GM23338 (cell line): ENCODE measurements around the gene INPP4B. TPM values are rescaled to one million over a fixed set of nuclear protein-coding genes. Genes with fewer than 3 reads are reported as not detected.

ENCODE experiments used
- ATAC-seq: fragments of 200-7000 bp; cut with Tn5 transposase; 3 replicates; pipeline ENCODE4 v1.9.1; 2020
- DNase-seq: peaks from one replicate; pipeline ENCODE4 v3.0.0-alpha.2; 2015; ENCODE audit warnings: low spot score
- H2AFZ ChIP-seq: fragments of 200-600 bp; sonication (generic); 2 replicates; pipeline ENCODE4 v1.8.0; 2016; ENCODE audit warnings: antibody characterized with exemption, mild to moderate bottlenecking, moderate library complexity
- H3F3A ChIP-seq: fragments of 200-600 bp; sonication (generic); replicated peaks from 2 replicates; pipeline ENCODE4 v1.8.0; 2017; ENCODE audit warnings: antibody characterized with exemption, mixed run types, low read depth
- H3K27ac ChIP-seq: fragments of 200-600 bp; sonication (generic); 2 replicates; pipeline ENCODE4 v1.6.1; 2016; ENCODE audit warnings: low read depth
- H3K27me3 ChIP-seq: fragments of 200-600 bp; sonication (generic); 2 replicates; pipeline ENCODE4 v1.8.0; 2016; ENCODE audit warnings: mild to moderate bottlenecking, mixed run types, moderate library complexity; ENCODE audit not compliant: insufficient read depth
- H3K36me3 ChIP-seq: fragments of 200-600 bp; sonication (generic); 2 replicates; pipeline ENCODE4 v1.8.0; 2016; ENCODE audit warnings: mild to moderate bottlenecking; ENCODE audit not compliant: insufficient read depth
- H3K4me1 ChIP-seq: fragments of 200-600 bp; sonication (generic); 2 replicates; pipeline ENCODE4 v1.8.0; 2016; ENCODE audit warnings: mild to moderate bottlenecking, moderate library complexity; ENCODE audit not compliant: insufficient read depth
- H3K4me2 ChIP-seq: fragments of 200-600 bp; sonication (generic); 2 replicates; pipeline ENCODE4 v1.7.1; 2017; ENCODE audit warnings: mixed run types
- H3K4me3 ChIP-seq: fragments of 200-600 bp; sonication (generic); 2 replicates; pipeline ENCODE4 v1.6.1; 2016; ENCODE audit warnings: mixed run types
- H3K79me2 ChIP-seq: fragments of 200-600 bp; sonication (generic); replicated peaks from 2 replicates; pipeline ENCODE4 v1.8.0; 2017; ENCODE audit warnings: mild to moderate bottlenecking; ENCODE audit not compliant: insufficient read depth
- H3K9me2 ChIP-seq: fragments of 200-600 bp; sonication (generic); 2 replicates; pipeline ENCODE4 v1.8.0; 2017; ENCODE audit not compliant: insufficient read depth
- H4K20me1 ChIP-seq: fragments of 200-600 bp; sonication (generic); replicated peaks from 2 replicates; pipeline ENCODE4 v1.8.0; 2017; ENCODE audit warnings: mild to moderate bottlenecking; ENCODE audit not compliant: insufficient read depth
- H3K27ac Mint-ChIP-seq: 2 replicates; pipeline ENCODE4 v1.8.0; 2020; ENCODE audit warnings: inconsistent platforms, mild to moderate bottlenecking, moderate library complexity, mixed read lengths
- H3K27me3 Mint-ChIP-seq: 3 replicates; pipeline ENCODE4 v1.8.0; 2022; ENCODE audit warnings: low read depth, mild to moderate bottlenecking, moderate library complexity, mixed read lengths, inconsistent platforms; ENCODE audit not compliant: insufficient read depth, poor library complexity
- H3K36me3 Mint-ChIP-seq: 3 replicates; pipeline ENCODE4 v1.8.0; 2021; ENCODE audit warnings: low read depth, mild to moderate bottlenecking, inconsistent platforms, moderate library complexity, mixed read lengths
- H3K4me1 Mint-ChIP-seq: 3 replicates; pipeline ENCODE4 v1.8.0; 2020; ENCODE audit warnings: mild to moderate bottlenecking, inconsistent platforms, mixed read lengths
- H3K4me3 Mint-ChIP-seq: 3 replicates; pipeline ENCODE4 v1.8.0; 2021; ENCODE audit warnings: moderate library complexity, mild to moderate bottlenecking, inconsistent platforms, mixed read lengths
- H3K9me3 Mint-ChIP-seq: 3 replicates; pipeline ENCODE4 v1.8.0; 2020; ENCODE audit warnings: moderate library complexity, mild to moderate bottlenecking, inconsistent platforms, mixed read lengths
- CREB1 ChIP-seq: fragments of 250-450 bp; sonication (Bioruptor Pico); IDR thresholded peaks from 2 replicates; pipeline ENCODE4 v1.5.0; 2020; ENCODE audit warnings: low read depth, mild to moderate bottlenecking, moderate library complexity
- CTCF ChIP-seq, 2 experiments: fragments of 200-600 bp in 1 of 2; sonication (generic) in 1 of 2; conservative IDR thresholded peaks; 2 replicates each; pipeline versions ENCODE4 v1.5.1 to v1.6.1; 2016 to 2017; ENCODE audit warnings: antibody characterized with exemption in 2 of 2, low read depth in 2 of 2, mild to moderate bottlenecking in 2 of 2, moderate library complexity in 1 of 2
- ETS1 ChIP-seq: IDR thresholded peaks from 2 replicates; pipeline ENCODE4 v1.6.1; 2016; ENCODE audit warnings: antibody characterized with exemption
- EZH2 ChIP-seq: fragments of 200-600 bp; sonication (generic); IDR thresholded peaks from one replicate; pipeline ENCODE4 v1.8.0; 2017; ENCODE audit warnings: antibody characterized with exemption, mild to moderate bottlenecking, low read depth; ENCODE audit not compliant: unreplicated experiment
- EZH2phosphoT487 ChIP-seq: fragments of 200-600 bp; sonication (generic); IDR thresholded peaks from one replicate; pipeline ENCODE4 v1.8.1; 2018; ENCODE audit warnings: antibody characterized with exemption; ENCODE audit not compliant: unreplicated experiment
- JUNB ChIP-seq: IDR thresholded peaks from one replicate; pipeline ENCODE4 v1.6.1; 2016; ENCODE audit warnings: antibody characterized with exemption; ENCODE audit not compliant: unreplicated experiment
- NANOG ChIP-seq: IDR thresholded peaks from 2 replicates; pipeline ENCODE4 v1.6.1; 2016; ENCODE audit warnings: antibody characterized with exemption, borderline replicate concordance
- POLR2AphosphoS5 ChIP-seq: IDR thresholded peaks from 2 replicates; pipeline ENCODE4 v1.6.1; 2016; ENCODE audit warnings: antibody characterized with exemption, low read depth
- REST ChIP-seq: IDR thresholded peaks from one replicate; pipeline ENCODE4 v1.6.1; 2018; ENCODE audit warnings: antibody characterized with exemption; ENCODE audit not compliant: unreplicated experiment
- STAT1 ChIP-seq: IDR thresholded peaks from one replicate; pipeline ENCODE4 v1.6.1; 2016; ENCODE audit warnings: antibody characterized with exemption; ENCODE audit not compliant: unreplicated experiment
- ZNF114 ChIP-seq: fragments of 250-450 bp; sonication (Bioruptor Pico); IDR thresholded peaks from 2 replicates; pipeline ENCODE4 v1.5.0; 2020; ENCODE audit warnings: mild to moderate bottlenecking, moderate library complexity
- ZNF331 ChIP-seq: fragments of 250-450 bp; sonication (Bioruptor Pico); IDR thresholded peaks from 2 replicates; pipeline ENCODE4 v1.5.0; 2020; ENCODE audit warnings: low read depth, mild to moderate bottlenecking, moderate library complexity
- ZNF462 ChIP-seq: fragments of 250-450 bp; sonication (Bioruptor Pico); IDR thresholded peaks from 2 replicates; pipeline ENCODE4 v1.5.0; 2020; ENCODE audit warnings: mild to moderate bottlenecking, moderate library complexity
- polyA plus RNA-seq: library from polyadenylated mRNA; unstranded; fragments of >200 nt; fragmentation: Nextera tagmentation; extraction: Ambion mirVana; gene quantifications from 2 replicates; pipeline ENCODE4 v1.2.1, GENCODE V29; 2016
- total RNA-seq: library from RNA; depleted of rRNA; stranded (reverse); fragments of >200 nt; shearing (Covaris generic); gene quantifications from 2 replicates; pipeline ENCODE4 v1.2.3, GENCODE V29; 2014

INPP4B gene
- total and polyA plus RNA-seq, 2 experiments from 2014 or later, result 0.11 to 0.14 TPM

- Histone ChIP-seq H3K27ac (no peak overlapping the region), H2AFZ (peak overlapping the region; percentile 29; the same call in 1 of the 2 replicates), H3K4me1 (peaks cover 10% of the 10 kb centered on the region; the same call in 1 of the 2 replicates), H3K36me3 (no peaks in the 10 kb centered on the region), H4K20me1 (no peaks in the 10 kb centered on the region), H3K4me2 (no peak overlapping the region), H3F3A (no peaks in the 10 kb centered on the region), H3K79me2 (no peaks in the 10 kb centered on the region), H3K4me3 (no peak overlapping the region), H3K27me3 (no peaks in the 10 kb centered on the region), H3K9me2 (no peaks in the 10 kb centered on the region)
- Mint-ChIP-seq H3K4me3 (no peak overlapping the region), H3K9me3 (no peaks in the 10 kb centered on the region), H3K4me1 (peaks cover 9% of the 10 kb centered on the region; the same call in 2 of the 3 replicates), H3K27me3 (no peaks in the 10 kb centered on the region), H3K27ac (no peak overlapping the region), H3K36me3 (no peaks in the 10 kb centered on the region)
- no peak for DNase-seq
- TF ChIP-seq ZNF114 (CRISPR knock-in tag), result no peak
- TF ChIP-seq POLR2AphosphoS5, result no peak
- TF ChIP-seq EZH2, result no peak
- TF ChIP-seq JUNB, result no peak
- TF ChIP-seq ZNF331, result no peak
- no peak for TF ChIP-seq EZH2phosphoT487
- no peak for TF ChIP-seq CREB1 (CRISPR knock-in tag)
- TF ChIP-seq STAT1, result no peak
- TF ChIP-seq ZNF462 (CRISPR knock-in tag), result no peak
- no peak for TF ChIP-seq REST
- no peak for TF ChIP-seq CTCF (conservative IDR thresholded peaks at IDR 0.05; ENCODE audit: low read depth in 2 of 2)
- TF ChIP-seq NANOG, result no peak
- TF ChIP-seq ETS1, result no peak
- ATAC-seq, result no peak
Observed at GRCh38 chr4:142452161-142452855, 393.8 kb downstream of the INPP4B start.
